Stimulated activated CD8-positive, alpha-beta memory T cell treated with anti-CD3 and anti-CD28 coated beads, Interleukin-15, amount 100 ng/mL, for 4 hours (primary cell): ENCODE measurements around the gene PGAM2.
A peak's percentile ranks its signal among the peaks of the same experiment; 100 is the strongest.

Experiments used
- DNase-seq, 2 donors: peaks; one replicate each; pipeline ENCODE4 v3.0.0-alpha.2; 2020; ENCODE audit warnings: low read depth in 2 of 2

The PGAM2 gene

GRCh38 chr7:44085546-44085945 lies 20.2 kb upstream of the PGAM2 start:
- DNase-seq = no peak

GRCh38 chr7:44084701-44085100 lies 19.3 kb upstream of the PGAM2 start:
- no peak for DNase-seq

GRCh38 chr7:44083796-44084195 lies 18.4 kb upstream of the PGAM2 start:
- no peak for DNase-seq

GRCh38 chr7:44082541-44083207 lies 17.3 kb upstream of the PGAM2 start:
- DNase-seq = peak; percentile 96 to 97

- DNase-seq = no peak
These were observed 15.9 kb upstream of the PGAM2 start for GRCh38 chr7:44081266-44081748.

GRCh38 chr7:44080686-44081265 lies 15.4 kb upstream of the PGAM2 start:
- DNase-seq = no peak

GRCh38 chr7:44080118-44080517 lies 14.8 kb upstream of the PGAM2 start:
- no peak for DNase-seq

GRCh38 chr7:44079331-44080021 lies 14.1 kb upstream of the PGAM2 start:
- DNase-seq = no peak

GRCh38 chr7:44078521-44078920 lies 13.2 kb upstream of the PGAM2 start:
- no peak for DNase-seq

- no peak for DNase-seq
These were observed 12.3 kb upstream of the PGAM2 start for GRCh38 chr7:44077681-44078091.

- DNase-seq = no peak
These were observed 11.7 kb upstream of the PGAM2 start for GRCh38 chr7:44077061-44077460.

- no peak for DNase-seq
These were observed 10.9 kb upstream of the PGAM2 start for GRCh38 chr7:44076101-44076895.

- DNase-seq = no peak
These were observed 10.1 kb upstream of the PGAM2 start for GRCh38 chr7:44075296-44076075.

GRCh38 chr7:44074349-44074695 lies 9.0 kb upstream of the PGAM2 start:
- no peak for DNase-seq

GRCh38 chr7:44073664-44074348 lies 8.4 kb upstream of the PGAM2 start:
- peak; percentile 52 to 55 for DNase-seq

- no peak for DNase-seq
These were observed 7.2 kb upstream of the PGAM2 start for GRCh38 chr7:44072364-44073231.

- DNase-seq = no peak
These were observed 6.5 kb upstream of the PGAM2 start for GRCh38 chr7:44071726-44072363.

GRCh38 chr7:44068054-44068453 lies 2.7 kb upstream of the PGAM2 start:
- no peak for DNase-seq
